Uterus (tissue), 2 donors: Measurements from ENCODE around the gene FOXS1.

ENCODE experiments used
- POLR2A ChIP-seq, 2 donors: fragments of 450-650 bp; IDR thresholded peaks; one replicate each; pipeline ENCODE4 v1.6.1; 2016; ENCODE audit warnings: antibody characterized with exemption in 2 of 2, mild to moderate bottlenecking in 1 of 2, moderate library complexity in 1 of 2
- TF ChIP-seq, protein P1 (sequence below), 4 experiments: fragments of 200-600 bp in 2 of 4; fragments of 450-650 bp in 2 of 4; sonication (generic) in 2 of 4; IDR thresholded peaks; one replicate each; pipeline ENCODE4 v1.5.1; 2016 to 2019; ENCODE audit warnings: antibody characterized with exemption in 4 of 4, mild to moderate bottlenecking in 2 of 4, moderate library complexity in 1 of 4

DNA sequence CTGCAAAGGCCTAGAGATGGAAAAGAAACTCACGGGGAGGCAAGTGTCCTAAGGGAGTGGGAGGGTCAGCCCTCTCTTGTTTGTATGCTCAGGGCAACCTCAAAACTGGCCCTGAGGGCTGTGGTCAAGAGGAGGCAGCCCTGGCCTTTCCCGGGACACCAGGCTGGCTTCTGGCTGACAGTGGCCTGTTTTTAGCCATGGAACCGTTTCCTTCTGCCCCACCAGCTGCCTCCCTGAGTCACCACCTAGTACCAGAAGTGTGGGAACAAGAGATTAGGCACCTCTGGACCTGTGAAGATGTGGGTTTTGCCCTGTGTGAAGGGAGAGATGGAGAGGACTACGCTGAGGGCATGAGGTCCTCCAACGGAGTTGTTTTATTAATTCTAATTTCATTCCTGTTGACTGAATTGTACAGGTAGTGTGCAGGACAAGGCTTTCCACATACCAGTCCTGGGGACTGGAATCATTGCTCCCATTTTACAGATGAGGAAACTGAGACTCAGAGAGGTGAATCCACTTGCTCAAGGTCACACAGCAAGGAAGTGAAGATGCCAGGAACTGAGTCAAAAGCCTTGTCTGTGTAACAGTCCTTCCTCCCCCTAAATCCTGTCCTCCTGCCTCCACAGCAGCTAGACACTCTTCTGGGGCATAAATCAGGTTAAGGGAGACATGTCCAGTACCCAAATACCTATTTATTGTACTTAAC, 5.5 kb downstream of the FOXS1 start:
- TF ChIP-seq, protein P1, sequence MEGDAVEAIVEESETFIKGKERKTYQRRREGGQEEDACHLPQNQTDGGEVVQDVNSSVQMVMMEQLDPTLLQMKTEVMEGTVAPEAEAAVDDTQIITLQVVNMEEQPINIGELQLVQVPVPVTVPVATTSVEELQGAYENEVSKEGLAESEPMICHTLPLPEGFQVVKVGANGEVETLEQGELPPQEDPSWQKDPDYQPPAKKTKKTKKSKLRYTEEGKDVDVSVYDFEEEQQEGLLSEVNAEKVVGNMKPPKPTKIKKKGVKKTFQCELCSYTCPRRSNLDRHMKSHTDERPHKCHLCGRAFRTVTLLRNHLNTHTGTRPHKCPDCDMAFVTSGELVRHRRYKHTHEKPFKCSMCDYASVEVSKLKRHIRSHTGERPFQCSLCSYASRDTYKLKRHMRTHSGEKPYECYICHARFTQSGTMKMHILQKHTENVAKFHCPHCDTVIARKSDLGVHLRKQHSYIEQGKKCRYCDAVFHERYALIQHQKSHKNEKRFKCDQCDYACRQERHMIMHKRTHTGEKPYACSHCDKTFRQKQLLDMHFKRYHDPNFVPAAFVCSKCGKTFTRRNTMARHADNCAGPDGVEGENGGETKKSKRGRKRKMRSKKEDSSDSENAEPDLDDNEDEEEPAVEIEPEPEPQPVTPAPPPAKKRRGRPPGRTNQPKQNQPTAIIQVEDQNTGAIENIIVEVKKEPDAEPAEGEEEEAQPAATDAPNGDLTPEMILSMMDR (IDR thresholded peaks at IDR 0.05) = no peak
- no peak for TF ChIP-seq POLR2A (IDR thresholded peaks at IDR 0.05)
